HS-27A (cell line): ENCODE measurements around the gene PIK3IP1.
"Not testable (repeated sequence)": the region's sequence is repeated elsewhere in the genome, so short reads cannot be mapped to it uniquely, and the experiment has no call there.

Experiments
- DNase-seq: peaks from one replicate; pipeline ENCODE4 v3.0.0-alpha.2; 2012; ENCODE audit warnings: low read depth, missing footprints

Gene PIK3IP1

DNA sequence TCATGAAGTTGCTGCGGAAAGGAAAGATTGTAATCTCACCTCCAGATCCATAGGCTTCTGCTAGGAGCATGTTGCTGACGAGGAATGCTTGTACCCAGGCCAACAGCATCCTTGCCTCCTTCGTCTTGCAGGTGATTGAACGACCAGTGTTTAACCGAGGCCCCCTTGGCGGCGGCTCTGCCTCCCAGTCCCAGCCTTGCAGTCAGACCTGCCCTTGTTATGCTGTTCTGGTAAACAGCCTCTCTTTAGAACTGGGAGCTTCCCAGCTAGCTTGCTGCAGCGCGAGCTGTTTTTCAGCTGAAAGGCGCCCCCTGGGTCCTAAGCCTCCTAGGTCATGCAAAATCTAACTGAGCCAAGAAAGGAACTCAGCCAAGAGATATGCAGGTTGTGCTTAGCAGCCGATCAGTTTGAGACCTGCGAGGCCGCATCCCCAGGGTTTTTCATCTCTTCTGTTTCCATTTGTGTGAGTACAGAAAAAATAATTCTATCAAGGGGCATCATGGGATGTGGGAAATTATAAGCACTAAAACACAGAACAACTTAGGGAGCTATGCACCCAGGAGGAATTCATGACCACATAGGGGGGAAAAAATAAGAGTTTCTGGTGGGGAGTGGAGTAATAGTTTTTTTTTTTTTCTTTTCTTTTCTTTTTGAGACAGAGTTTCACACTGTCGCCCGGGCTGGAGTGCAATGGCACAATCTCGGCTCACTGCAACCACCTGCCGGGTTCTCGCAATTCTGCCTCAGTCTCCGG lies at the start of gene PIK3IP1:
Gene PIK3IP1, minus strand, starts transcription at position 253 of the 754 bp plus-strand sequence. Its CDS starts 144 bp downstream, at position 109.
- DNase-seq, result peak; percentile 49

- DNase-seq, result no peak
Measured at GRCh38 chr22:31341386-31342088, 49.2 kb upstream of the PIK3IP1 start.

GRCh38 chr22:31340765-31341247 lies 48.5 kb upstream of the PIK3IP1 start:
- no peak for DNase-seq

GRCh38 chr22:31340360-31340759 lies 48.1 kb upstream of the PIK3IP1 start:
- no peak for DNase-seq

DNA sequence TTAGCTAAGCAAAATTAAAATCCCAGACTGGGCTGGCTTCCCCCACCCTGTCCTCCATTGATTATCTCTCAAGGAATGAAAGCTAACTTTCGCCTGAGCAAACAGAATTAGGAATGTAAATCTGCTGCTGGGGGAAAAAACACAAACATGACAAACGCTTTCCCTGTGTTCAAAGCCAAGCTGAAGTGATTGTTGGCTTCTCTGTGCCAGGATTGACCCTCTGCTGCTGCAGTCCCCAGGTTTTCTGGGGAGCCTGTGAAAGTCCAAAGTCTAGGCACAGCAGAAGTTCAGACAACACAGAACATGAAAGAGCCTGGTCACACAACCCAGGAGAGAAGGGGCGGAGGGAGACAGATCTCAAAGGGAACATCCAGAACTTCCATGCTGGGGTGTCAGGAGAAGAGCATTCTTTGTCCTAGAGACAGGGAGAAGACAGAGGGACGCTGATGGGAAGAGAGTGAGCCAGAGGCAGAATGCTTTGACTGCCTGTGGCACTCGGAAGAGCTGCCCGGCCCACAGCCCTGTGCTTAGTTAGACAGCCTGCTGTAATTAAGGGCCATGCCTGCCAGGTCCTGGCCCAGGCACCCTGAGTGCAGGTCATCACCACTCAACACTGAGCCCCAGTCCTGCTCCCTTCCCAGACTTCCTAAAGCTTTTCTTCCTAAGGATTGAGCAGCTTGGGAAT lies 47.0 kb upstream of the PIK3IP1 start:
- DNase-seq, result no peak

DNA sequence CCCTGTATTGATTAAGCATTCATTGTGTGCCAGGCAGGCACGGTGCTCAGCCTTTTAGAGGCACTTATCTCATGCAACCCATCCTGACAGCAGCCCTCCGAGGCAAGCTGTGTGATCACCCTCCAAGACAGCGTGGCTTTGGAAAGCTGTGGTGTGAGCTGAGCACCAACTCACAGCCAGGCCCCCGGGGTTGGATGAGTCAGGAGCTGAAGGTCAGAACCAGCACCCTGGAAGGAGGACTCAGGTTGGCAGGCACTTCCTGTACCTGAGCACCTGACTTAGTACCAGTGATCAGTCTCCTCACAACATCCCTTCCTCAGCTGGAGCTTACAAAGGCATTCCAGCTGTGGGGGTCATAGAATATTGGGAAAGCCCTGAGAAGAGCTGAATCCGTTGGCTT lies 44.9 kb upstream of the PIK3IP1 start:
- DNase-seq, result no peak

GRCh38 chr22:31334329-31334728 lies 42.0 kb upstream of the PIK3IP1 start:
- DNase-seq, result no peak

DNA sequence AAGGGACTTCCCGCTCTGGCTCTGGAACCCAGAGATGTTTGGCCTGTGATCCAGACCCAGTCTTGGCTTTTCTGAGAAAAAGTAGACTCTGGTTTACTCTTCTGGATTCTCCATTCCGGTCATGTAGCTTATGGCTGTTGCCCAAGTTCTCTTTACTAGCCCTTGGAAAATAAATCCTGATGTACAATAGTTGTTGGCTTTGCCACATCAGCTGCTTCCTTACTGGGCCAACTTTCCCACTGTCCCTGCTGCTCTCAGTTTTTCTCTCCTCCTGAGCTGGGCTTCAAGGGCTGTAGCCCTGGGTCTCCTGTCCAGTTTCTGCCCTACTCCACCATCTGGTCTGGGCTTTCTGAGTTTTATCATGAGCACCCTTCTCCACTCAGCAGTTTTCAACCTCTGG lies 41.4 kb upstream of the PIK3IP1 start:
- DNase-seq, result no peak

DNA sequence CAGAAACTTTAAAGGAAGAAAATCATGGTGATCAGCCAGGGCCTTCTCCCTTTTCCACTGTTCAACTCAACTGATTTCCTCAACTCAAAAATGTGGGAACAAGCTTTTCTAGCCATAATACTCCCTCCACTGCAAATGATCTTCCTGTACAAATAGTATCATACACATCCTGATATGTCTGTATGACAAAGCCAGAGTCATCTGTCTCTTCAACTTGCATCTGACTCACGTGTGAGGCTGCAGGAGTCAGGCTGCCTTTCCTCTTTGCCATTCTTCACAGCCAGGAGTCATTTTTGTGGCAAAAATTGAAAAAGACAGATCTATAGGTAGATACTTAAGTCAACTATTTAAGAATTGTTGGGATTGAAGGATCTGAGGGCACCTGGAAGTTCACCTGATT lies 40.6 kb upstream of the PIK3IP1 start:
- no peak for DNase-seq

DNA sequence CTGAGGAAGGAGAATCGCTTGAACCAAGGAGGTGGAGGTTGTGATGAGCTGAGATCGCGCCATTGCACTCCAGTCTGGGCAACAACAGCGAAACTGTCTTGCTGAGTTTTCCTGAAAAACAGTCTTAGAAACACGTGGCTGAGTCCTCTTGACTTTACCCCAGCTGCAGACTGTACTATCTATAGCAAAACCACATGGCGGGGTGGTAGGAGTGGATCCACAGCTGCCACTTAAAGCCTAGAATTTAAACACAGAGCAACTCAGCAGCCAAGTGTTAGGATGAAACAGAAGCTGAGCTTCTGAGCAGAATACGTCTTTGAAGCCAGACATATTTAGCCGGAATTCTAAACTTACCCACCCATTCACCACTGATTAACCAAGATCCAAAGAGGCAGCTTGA lies 39.7 kb upstream of the PIK3IP1 start:
- DNase-seq, result no peak

DNA sequence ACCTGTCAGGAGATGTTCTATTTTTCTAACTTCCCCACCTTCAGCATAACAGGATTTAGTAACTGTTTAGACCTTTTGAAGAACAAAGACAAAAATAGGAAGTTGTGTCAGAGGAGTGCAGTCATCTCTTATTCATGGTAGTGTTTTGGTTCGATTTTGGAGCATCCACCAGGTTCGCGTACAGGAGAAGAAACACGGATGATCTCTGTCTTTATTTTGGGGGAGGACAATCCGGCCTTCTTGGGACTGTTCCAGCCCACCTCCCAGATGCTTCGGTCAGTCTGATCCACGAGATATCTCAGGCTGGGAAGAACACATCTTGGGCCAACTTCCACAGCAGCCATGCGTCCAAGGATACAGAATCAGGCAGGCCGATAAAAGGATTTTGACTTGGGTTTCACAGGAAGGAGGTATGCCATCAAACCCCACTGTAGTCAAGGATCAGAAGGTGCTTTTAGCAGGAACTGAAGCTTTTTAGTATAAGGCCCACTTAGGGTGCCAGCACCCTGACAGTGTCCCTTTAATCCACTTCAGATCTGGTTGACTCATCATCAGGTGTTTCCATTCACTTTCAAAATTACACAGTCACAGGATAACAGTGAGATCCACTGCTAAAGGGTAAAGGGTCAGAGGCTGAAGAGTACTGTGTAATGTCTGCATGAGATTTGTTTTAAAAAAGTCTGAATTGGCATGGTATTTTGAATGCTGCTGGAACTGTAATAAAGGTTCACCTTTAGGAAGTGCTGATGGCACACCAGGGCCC lies 37.3 kb upstream of the PIK3IP1 start:
- DNase-seq, result no peak

DNA sequence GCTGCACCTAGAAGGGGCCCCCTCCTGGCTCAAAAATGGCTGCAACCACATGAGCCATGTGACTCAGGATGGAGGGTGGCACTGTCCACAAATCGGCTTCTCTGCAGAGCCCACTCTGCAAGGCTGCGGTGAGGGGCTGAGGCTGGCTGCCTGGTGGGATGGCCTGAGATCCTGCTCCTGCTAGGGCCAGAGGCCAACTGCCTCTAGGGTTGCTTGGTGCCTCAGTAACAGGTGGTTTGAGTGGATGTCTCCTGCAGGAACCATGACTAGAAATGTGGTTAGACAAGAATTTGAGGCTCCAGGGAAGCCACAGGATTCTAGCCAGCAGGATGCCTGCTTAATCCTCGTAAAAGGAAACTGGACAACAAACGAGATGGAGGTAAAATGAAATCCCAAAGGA lies 36.7 kb upstream of the PIK3IP1 start:
- DNase-seq, result no peak

- no peak for DNase-seq
Measured at GRCh38 chr22:31328544-31328960, 36.3 kb upstream of the PIK3IP1 start.

DNA sequence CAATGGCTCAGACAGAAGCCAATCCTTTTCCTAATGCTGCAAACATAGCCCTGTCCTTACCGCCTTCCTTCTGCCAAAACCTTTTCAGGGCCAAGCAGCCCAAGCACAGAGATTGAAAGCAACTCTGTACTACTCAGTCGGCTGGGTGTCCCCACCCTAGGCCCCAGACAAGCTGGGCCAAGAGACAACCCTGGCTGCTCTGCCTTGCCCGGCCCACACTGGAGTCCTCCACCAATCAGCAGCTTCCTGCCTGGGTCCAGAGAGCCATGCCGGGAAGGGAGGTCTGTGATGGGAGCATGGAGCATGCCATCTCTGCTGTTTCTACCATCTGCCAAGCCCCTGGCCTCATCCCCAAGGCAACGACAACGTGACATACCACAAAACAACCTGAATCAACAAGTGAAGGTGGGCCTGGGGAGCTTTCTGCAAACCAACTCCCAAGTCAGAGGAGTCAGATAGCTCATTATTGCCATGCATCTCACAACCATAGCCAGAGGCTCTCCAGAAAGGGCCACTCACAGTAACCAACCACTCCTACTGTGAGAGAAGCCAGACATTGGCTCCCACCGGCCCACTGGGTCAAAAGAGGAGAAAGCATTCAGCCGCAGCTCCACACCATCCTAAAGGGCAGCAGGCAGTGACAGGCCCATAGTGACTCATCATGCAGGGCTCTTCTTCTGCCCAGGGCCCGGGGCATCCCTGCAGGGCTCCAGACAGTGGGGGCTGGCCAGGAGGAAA lies 35.7 kb upstream of the PIK3IP1 start:
- DNase-seq, result no peak

GRCh38 chr22:31326877-31327276 lies 34.6 kb upstream of the PIK3IP1 start:
- no peak for DNase-seq

DNA sequence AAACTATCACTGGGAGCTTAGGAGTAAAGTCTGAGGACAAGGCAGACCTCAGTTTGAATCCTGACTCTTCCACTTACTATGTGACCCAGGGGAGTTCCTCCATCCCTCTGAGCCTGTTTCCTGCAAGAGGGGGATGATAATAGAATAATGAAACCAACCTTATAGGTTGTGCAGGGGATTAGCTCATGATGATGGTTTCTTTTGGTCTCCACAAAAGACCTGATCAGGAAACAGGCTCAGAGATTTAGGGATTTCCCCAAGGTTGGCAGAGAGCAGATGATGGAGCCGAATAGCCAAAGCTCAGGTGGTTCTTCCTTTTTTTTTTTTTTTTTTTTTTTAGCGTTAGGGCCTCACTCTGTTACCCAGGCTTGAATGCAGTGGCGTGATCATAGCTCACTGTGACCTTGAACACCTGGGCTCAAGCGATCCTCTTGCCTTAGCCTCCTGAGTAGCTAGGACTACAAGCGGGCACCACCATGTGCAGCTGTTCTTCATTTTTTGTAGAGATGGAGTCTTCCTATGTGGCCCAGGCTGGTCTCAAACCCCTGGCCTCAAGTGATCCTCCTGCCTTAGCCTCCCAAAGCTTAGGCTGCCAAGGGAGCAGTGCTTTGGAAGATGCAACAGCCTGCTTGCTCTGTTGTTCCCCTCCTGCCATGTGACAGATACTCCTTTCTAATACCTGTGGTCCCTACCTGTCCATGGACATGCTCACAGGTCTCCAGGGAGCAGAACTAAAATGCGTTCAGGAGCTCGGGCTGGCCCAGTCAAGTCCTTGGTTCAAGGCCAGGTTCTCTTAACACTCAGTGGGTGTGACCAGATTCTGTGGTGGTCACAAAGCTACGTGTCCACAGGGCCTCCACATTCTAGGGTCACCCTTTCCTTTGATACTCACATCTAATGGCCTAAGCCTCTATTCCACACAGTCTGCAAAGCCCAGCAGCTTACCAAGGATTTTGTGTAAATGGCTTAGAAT lies 31.6 kb upstream of the PIK3IP1 start:
- DNase-seq, result no peak

DNA sequence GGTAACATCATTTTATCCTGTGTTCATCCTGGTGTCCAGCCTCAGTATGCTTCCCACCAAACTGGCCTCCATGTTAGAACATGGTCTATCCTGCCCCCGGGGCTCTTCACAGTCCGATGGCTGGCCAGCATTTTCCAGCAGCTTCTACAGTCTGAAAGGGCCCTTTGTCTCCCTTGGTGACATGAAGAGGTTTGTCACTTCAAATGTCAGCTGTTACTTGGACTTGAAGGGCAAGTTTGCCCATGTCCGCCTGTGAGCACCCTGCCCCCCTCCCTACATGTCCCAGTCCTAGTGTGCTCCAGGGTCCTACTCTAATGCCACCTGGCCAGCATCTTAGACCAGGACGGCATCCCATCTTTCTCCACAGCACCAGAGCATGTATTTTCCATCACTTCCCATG lies 29.1 kb upstream of the PIK3IP1 start:
- DNase-seq, result no peak

GRCh38 chr22:31314220-31314619 lies 21.9 kb upstream of the PIK3IP1 start:
- not testable (repeated sequence) for DNase-seq

GRCh38 chr22:31313366-31314147 lies 21.3 kb upstream of the PIK3IP1 start:
- no peak for DNase-seq
